Gastrocnemius medialis (tissue), 4 donors: Measurements from ENCODE around the gene PCDHB10. TPM values are rescaled to one million over a fixed set of nuclear protein-coding genes. Genes with fewer than 3 reads are reported as not detected.
"Not testable (repeated sequence)": the region's sequence is repeated elsewhere in the genome, so short reads cannot be mapped to it uniquely, and the experiment has no call there.

Experiments used
- ATAC-seq, 2 donors: fragments of 150-250 bp; one replicate each; pipeline ENCODE4 v1.9.1; 2016
- DNase-seq, 2 donors: peaks; one replicate each; pipeline ENCODE4 v3.0.0-alpha.2; 2019
- H3K27ac ChIP-seq, 4 donors: fragments of 200-600 bp; sonication (generic); 1 replicate in 1 of 4; 2 replicates in 3 of 4; pipeline ENCODE4 v1.5.1; 2016 to 2018; ENCODE audit warnings: mild to moderate bottlenecking in 2 of 4, moderate library complexity in 1 of 4
- H3K27me3 ChIP-seq, 3 donors: fragments of 200-600 bp; sonication (generic) in 2 of 3; 1 replicate in 1 of 3; 2 replicates in 2 of 3; pipeline versions ENCODE4 v1.5.1 to v1.6.0; 2016 to 2019; ENCODE audit warnings: mild to moderate bottlenecking in 1 of 3, moderate library complexity in 1 of 3
- H3K36me3 ChIP-seq, 2 donors: fragments of 200-600 bp; sonication (generic) in 1 of 2; one replicate each; pipeline ENCODE4 v1.5.1; 2017 to 2018
- H3K4me1 ChIP-seq, 2 donors: fragments of 200-600 bp; sonication (generic) in 1 of 2; one replicate each; pipeline ENCODE4 v1.5.1; 2016 to 2017; ENCODE audit warnings: mild to moderate bottlenecking in 2 of 2
- H3K4me3 ChIP-seq, 4 donors: fragments of 200-600 bp; sonication (generic) in 3 of 4; 1 replicate in 1 of 4; 2 replicates in 3 of 4; pipeline ENCODE4 v1.5.1; 2016 to 2019; ENCODE audit warnings: mild to moderate bottlenecking in 2 of 4
- H3K9me3 ChIP-seq, 3 donors: fragments of 200-600 bp; sonication (generic) in 2 of 3; 1 replicate in 1 of 3; 2 replicates in 2 of 3; pipeline ENCODE4 v1.5.1; 2016 to 2019
- CTCF ChIP-seq, 5 experiments: fragments of 450-650 bp in 3 of 5; fragments of 200-600 bp in 2 of 5; sonication (generic) in 2 of 5; IDR thresholded peaks in 4 of 5; conservative IDR thresholded peaks in 1 of 5; 1 replicate in 4 of 5; 2 replicates in 1 of 5; pipeline ENCODE4 v1.5.1; 2016 to 2019; ENCODE audit warnings: antibody characterized with exemption in 5 of 5, mild to moderate bottlenecking in 3 of 5, moderate library complexity in 3 of 5
- POLR2A ChIP-seq, 2 donors: fragments of 450-650 bp; IDR thresholded peaks; one replicate each; pipeline ENCODE4 v1.6.1; 2017; ENCODE audit warnings: antibody characterized with exemption in 2 of 2, mild to moderate bottlenecking in 2 of 2, moderate library complexity in 2 of 2
- in situ Hi-C, 4 donors: fragments of 200-750 bp; cut with MboI; loops; one replicate each; pipeline versions ENCODE4 v1.15.0 to v1.8.0; 2017; ENCODE audit warnings: low sequenced_read_pairs in 4 of 4
- intact Hi-C: fragments of 100-400 bp; cut with DNase I; formaldehyde crosslinking; loops from one replicate; pipeline ENCODE4 v1.15.1; 2023; ENCODE audit warnings: low total_unique reads
- total RNA-seq, 4 donors: library from RNA; depleted of rRNA; stranded (reverse); fragments of >200 nt; gene quantifications; one replicate each; pipeline versions ENCODE4 v1.1.0 to v1.2.3, GENCODE V29; 2016

The PCDHB10 gene
- total RNA-seq, 4 donors from 2014 or later: 0.23 to 0.61 (median 0.54) TPM

DNA sequence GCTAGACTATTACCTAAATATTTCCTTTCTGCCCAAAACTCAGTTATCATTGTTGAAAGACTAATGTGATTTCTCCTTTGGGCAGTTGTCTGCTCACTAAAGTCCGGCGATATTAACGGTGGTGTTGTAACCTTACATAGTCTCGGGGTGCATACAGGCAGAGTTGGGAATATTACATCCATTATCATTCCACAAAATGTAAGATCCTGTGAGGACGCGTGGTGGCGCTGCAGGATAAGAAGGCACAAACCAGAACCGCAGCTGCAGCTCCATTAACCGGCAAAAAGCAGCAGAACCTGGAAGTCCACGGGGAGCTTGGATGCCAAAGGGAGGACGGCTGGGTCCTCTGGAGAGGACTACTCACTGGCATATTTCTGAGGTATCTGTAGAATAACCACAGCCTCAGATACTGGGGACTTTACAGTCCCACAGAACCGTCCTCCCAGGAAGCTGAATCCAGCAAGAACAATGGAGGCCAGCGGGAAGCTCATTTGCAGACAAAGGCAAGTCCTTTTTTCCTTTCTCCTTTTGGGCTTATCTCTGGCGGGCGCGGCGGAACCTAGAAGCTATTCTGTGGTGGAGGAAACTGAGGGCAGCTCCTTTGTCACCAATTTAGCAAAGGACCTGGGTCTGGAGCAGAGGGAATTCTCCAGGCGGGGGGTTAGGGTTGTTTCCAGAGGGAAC, 21.6 kb downstream of the PCDHB10 start, which contains the start of gene PCDHB13:
TSS of gene PCDHB13 (plus strand) at position 264 of the 684 bp plus-strand sequence. CDS start at position 469, 205 bp downstream.
- H3K27ac ChIP-seq, H3K36me3 ChIP-seq, intact Hi-C loops, H3K4me1 ChIP-seq, H3K4me3 ChIP-seq: not testable (repeated sequence)
- DNase-seq: peak in 1 of 2 donors; percentile 25
- Histone ChIP-seq H3K9me3 (peaks cover 0 to 19% (median 3%) of the 10 kb centered on the region in 3 donors), H3K27me3 (peaks cover under 1 to 11% (median 5%) of the 10 kb centered on the region in 3 donors)
- in situ Hi-C loops: loop anchor here in 2 of 4 donors (25.0 kb wide), 1 partner anchor 349 kb away; no protein-coding TSS in a partner anchor
- peak in 1 of 2 donors; percentile 36 for ATAC-seq

GRCh38 chr5:141214583-141214982, 22.4 kb downstream of the PCDHB10 start:
- H3K36me3 ChIP-seq, H3K4me1 ChIP-seq, ATAC-seq, H3K27me3 ChIP-seq, intact Hi-C loops, H3K27ac ChIP-seq, DNase-seq, H3K4me3 ChIP-seq: not testable (repeated sequence)
- in situ Hi-C loops: loop anchor here in 2 of 4 donors (25.0 kb wide), 1 partner anchor 348 kb away; no protein-coding TSS in a partner anchor
- peaks cover 0 to 18% (median 3%) of the 10 kb centered on the region in 3 donors for H3K9me3 ChIP-seq

DNA sequence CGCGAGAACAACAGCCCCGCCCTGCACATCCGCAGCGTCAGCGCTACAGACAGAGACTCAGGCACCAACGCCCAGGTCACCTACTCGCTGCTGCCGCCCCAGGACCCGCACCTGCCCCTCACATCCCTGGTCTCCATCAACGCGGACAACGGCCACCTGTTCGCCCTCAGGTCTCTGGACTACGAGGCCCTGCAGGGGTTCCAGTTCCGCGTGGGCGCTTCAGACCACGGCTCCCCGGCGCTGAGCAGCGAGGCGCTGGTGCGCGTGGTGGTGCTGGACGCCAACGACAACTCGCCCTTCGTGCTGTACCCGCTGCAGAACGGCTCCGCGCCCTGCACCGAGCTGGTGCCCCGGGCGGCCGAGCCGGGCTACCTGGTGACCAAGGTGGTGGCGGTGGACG, 23.4 kb downstream of the PCDHB10 start:
- H3K27me3 ChIP-seq, ATAC-seq, H3K4me1 ChIP-seq, H3K27ac ChIP-seq, H3K4me3 ChIP-seq, H3K36me3 ChIP-seq, intact Hi-C loops, DNase-seq: not testable (repeated sequence)
- peaks cover 0 to 18% (median 3%) of the 10 kb centered on the region in 3 donors for H3K9me3 ChIP-seq
- in situ Hi-C loops: loop anchor here in 2 of 4 donors (25.0 kb wide), 1 partner anchor 347 kb away; no protein-coding TSS in a partner anchor

DNA sequence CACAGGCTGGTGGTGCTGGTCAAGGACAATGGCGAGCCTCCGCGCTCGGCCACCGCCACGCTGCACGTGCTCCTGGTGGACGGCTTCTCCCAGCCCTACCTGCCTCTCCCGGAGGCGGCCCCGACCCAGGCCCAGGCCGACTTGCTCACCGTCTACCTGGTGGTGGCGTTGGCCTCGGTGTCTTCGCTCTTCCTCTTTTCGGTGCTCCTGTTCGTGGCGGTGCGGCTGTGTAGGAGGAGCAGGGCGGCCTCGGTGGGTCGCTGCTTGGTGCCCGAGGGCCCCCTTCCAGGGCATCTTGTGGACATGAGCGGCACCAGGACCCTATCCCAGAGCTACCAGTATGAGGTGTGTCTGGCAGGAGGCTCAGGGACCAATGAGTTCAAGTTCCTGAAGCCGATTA, 23.9 kb downstream of the PCDHB10 start:
- H3K27me3 ChIP-seq, H3K27ac ChIP-seq, H3K4me1 ChIP-seq, intact Hi-C loops, DNase-seq, H3K4me3 ChIP-seq, ATAC-seq, H3K36me3 ChIP-seq: not testable (repeated sequence)
- H3K9me3 ChIP-seq: peaks cover 0 to 15% (median 3%) of the 10 kb centered on the region in 3 donors
- in situ Hi-C loops: loop anchor here in 2 of 4 donors (25.0 kb wide), 1 partner anchor 346 kb away; no protein-coding TSS in a partner anchor

GRCh38 chr5:141223112-141223783, 31.1 kb downstream of the PCDHB10 start, which contains the start of gene PCDHB14:
Gene PCDHB14 (plus strand): TSS chr5:141223343. CDS start chr5:141223506, 163 bp downstream.
- H3K4me1 ChIP-seq: no peaks in the 10 kb centered on the region
- no peak for DNase-seq
- H3K4me3 ChIP-seq: peak within 1 kb of the TSS; percentile 3 to 47 (median 28)
- intact Hi-C loops (no loop called here), in situ Hi-C loops (loop anchor here in 2 of 4 donors (25.0 kb wide), 1 partner anchor 339 kb away; no protein-coding TSS in a partner anchor)
- TF ChIP-seq CTCF (IDR thresholded peaks at IDR 0.05 in 4 of 5, conservative IDR thresholded peaks at IDR 0.05 in 1 of 5) (peak in 1 of 5 experiments; percentile 29), POLR2A (IDR thresholded peaks at IDR 0.05) (no peak)
- peaks cover 0 to 4% (median 4%) of the 10 kb centered on the region in 3 donors for H3K9me3 ChIP-seq
- peaks cover 0 to 17% (median 0%) of the 10 kb centered on the region in 3 donors for H3K27me3 ChIP-seq
- ATAC-seq: peak in 1 of 2 donors; percentile 61
- H3K36me3 ChIP-seq: no peaks in the 10 kb centered on the region
- H3K27ac ChIP-seq: no peak within 1 kb of the TSS

DNA sequence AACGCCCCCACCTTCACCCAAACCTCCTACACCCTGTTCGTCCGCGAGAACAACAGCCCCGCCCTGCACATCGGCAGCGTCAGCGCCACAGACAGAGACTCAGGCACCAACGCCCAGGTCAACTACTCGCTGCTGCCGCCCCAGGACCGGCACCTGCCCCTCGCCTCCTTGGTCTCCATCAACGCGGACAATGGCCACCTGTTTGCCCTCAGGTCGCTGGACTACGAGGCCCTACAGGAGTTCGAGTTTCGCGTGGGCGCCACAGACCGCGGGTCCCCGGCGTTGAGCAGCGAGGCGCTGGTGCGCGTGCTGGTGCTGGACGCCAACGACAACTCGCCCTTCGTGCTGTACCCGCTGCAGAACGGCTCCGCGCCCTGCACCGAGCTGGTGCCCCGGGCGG, 32.7 kb downstream of the PCDHB10 start:
- H3K36me3 ChIP-seq, H3K9me3 ChIP-seq, H3K27ac ChIP-seq, DNase-seq, intact Hi-C loops, H3K4me1 ChIP-seq, ATAC-seq: not testable (repeated sequence)
- in situ Hi-C loops: loop anchor here in 2 of 4 donors (25.0 kb wide), 1 partner anchor 337 kb away; no protein-coding TSS in a partner anchor
- Histone ChIP-seq H3K27me3 (peaks cover 0 to 17% (median 0%) of the 10 kb centered on the region in 3 donors), H3K4me3 (peak overlapping the region in 1 of 4 donors; percentile 47)

- H3K27ac ChIP-seq, H3K4me1 ChIP-seq, H3K36me3 ChIP-seq, H3K4me3 ChIP-seq, intact Hi-C loops, DNase-seq, in situ Hi-C loops, ATAC-seq: not testable (repeated sequence)
- Histone ChIP-seq H3K9me3 (peaks cover 0 to 12% (median 4%) of the 10 kb centered on the region in 3 donors), H3K27me3 (peaks cover 0 to 17% (median 0%) of the 10 kb centered on the region in 3 donors)
Observed at GRCh38 chr5:141225421-141225820, 33.3 kb downstream of the PCDHB10 start.
